Sigmoid colon (tissue), 4 donors: ENCODE measurements around the gene IFT74.

Source experiments
- EP300 ChIP-seq, 4 donors: sonication (generic); formaldehyde crosslinking; IDR thresholded peaks; one replicate each; pipeline ENCODE4 v1.6.1; 2017; ENCODE audit warnings: antibody characterized with exemption in 4 of 4
- POLR2A ChIP-seq, 2 donors: fragments of 450-650 bp; IDR thresholded peaks; one replicate each; pipeline ENCODE4 v1.6.1; 2016; ENCODE audit warnings: antibody characterized with exemption in 2 of 2, mild to moderate bottlenecking in 2 of 2, moderate library complexity in 2 of 2
- TF ChIP-seq, protein P1 (sequence below), 4 experiments: fragments of 450-650 bp in 3 of 4; fragments of 200-600 bp in 1 of 4; IDR thresholded peaks; one replicate each; pipeline ENCODE4 v1.5.1; 2016 to 2019; ENCODE audit warnings: antibody characterized with exemption in 4 of 4, mild to moderate bottlenecking in 3 of 4, moderate library complexity in 2 of 4

DNA sequence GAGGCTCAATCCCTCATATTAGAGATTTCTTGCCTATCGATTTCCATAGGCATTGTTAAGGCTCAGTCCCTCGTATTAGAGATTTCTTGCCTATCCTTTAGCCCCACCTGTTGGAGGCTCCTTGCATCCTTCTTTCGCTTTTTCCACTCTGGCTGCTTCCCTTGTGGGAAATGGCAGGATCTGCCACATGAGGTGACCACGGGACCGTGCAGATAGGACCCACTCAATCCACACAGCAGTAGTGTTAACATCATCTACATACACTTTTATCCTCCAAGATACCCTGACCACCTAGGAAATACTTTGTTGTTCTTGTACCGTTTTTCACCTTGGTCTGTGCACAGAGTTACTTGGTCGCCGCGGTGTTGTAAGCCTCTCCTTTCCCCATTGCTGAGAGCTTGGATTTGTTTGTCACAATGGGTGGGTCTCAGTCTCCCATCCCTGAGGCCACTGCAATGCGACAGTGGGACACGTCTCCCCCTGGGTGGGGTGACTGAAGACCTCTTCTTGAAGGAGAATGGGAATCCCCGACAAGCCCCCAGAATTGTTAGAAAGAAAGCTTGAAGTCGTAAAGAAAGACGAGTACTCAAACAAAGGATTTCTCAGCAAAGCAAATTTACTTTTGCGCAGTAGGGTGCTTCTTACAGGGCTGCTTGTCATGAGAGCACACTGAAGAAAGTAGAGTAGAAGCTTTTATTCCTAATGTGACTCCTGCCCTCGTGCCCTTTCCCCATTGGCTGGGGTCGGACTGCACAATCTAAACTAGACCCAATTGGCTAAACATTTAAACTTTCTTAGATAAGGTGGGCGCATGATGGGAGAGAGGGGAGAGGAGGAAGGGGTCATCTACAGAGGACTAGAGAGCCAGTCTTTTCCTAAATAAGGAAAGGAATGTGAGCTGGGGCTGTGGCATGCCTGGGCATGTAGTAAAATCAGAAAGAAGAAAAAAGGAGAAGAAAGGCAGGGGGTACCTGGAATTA, 19.8 kb downstream of the IFT74 start:
- TF ChIP-seq POLR2A (IDR thresholded peaks at IDR 0.05): no peak
- TF ChIP-seq, protein P1, sequence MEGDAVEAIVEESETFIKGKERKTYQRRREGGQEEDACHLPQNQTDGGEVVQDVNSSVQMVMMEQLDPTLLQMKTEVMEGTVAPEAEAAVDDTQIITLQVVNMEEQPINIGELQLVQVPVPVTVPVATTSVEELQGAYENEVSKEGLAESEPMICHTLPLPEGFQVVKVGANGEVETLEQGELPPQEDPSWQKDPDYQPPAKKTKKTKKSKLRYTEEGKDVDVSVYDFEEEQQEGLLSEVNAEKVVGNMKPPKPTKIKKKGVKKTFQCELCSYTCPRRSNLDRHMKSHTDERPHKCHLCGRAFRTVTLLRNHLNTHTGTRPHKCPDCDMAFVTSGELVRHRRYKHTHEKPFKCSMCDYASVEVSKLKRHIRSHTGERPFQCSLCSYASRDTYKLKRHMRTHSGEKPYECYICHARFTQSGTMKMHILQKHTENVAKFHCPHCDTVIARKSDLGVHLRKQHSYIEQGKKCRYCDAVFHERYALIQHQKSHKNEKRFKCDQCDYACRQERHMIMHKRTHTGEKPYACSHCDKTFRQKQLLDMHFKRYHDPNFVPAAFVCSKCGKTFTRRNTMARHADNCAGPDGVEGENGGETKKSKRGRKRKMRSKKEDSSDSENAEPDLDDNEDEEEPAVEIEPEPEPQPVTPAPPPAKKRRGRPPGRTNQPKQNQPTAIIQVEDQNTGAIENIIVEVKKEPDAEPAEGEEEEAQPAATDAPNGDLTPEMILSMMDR (IDR thresholded peaks at IDR 0.05): peak in 3 of 4 experiments; percentile 21 to 51 (median 50)
- no peak for TF ChIP-seq EP300 (IDR thresholded peaks at IDR 0.05)
